ENCODE data around the gene LONP2.
A peak's percentile ranks its signal among the peaks of the same experiment; 100 is the strongest.

The LONP2 gene

GRCh38 chr16:48244080-48244862, at the start of gene LONP2:
Gene LONP2, plus strand, starts transcription at chr16:48244300. Its CDS starts 89 bp downstream, at chr16:48244389.
- DNase-seq (ENCODE audit: low spot score): peak; percentile 90

GRCh38 chr16:48194828-48195556, 49.1 kb upstream of the LONP2 start:
- DNase-seq (ENCODE audit: low spot score): peak; percentile 15

GRCh38 chr16:48197294-48197693, 46.8 kb upstream of the LONP2 start:
- no peak for DNase-seq (ENCODE audit: low spot score)

- no peak for DNase-seq (ENCODE audit: low spot score)
These were observed 42.4 kb upstream of the LONP2 start for GRCh38 chr16:48201515-48202201.

GRCh38 chr16:48203974-48204824, 39.9 kb upstream of the LONP2 start:
- DNase-seq (ENCODE audit: low spot score): no peak

- DNase-seq (ENCODE audit: low spot score): no peak
These were observed 39.3 kb upstream of the LONP2 start for GRCh38 chr16:48204825-48205151.

GRCh38 chr16:48206594-48207242, 37.4 kb upstream of the LONP2 start:
- peak; percentile 29 for DNase-seq (ENCODE audit: low spot score)

GRCh38 chr16:48210747-48211146, 33.4 kb upstream of the LONP2 start:
- no peak for DNase-seq (ENCODE audit: low spot score)

- no peak for DNase-seq (ENCODE audit: low spot score)
These were observed 32.1 kb upstream of the LONP2 start for GRCh38 chr16:48212033-48212432.

GRCh38 chr16:48215738-48216137, 28.4 kb upstream of the LONP2 start:
- DNase-seq (ENCODE audit: low spot score): no peak

- DNase-seq (ENCODE audit: low spot score): no peak
These were observed 26.4 kb upstream of the LONP2 start for GRCh38 chr16:48217708-48218107.

- DNase-seq (ENCODE audit: low spot score): no peak
These were observed 25.6 kb upstream of the LONP2 start for GRCh38 chr16:48218473-48218872.

GRCh38 chr16:48220891-48221290, 23.2 kb upstream of the LONP2 start:
- DNase-seq (ENCODE audit: low spot score): no peak

- DNase-seq (ENCODE audit: low spot score): no peak
These were observed 20.6 kb upstream of the LONP2 start for GRCh38 chr16:48223490-48223889.

- DNase-seq (ENCODE audit: low spot score): no peak
These were observed 18.6 kb upstream of the LONP2 start for GRCh38 chr16:48225456-48225855.

GRCh38 chr16:48231727-48232492, 12.2 kb upstream of the LONP2 start:
- DNase-seq (ENCODE audit: low spot score): peak; percentile 59

- no peak for DNase-seq (ENCODE audit: low spot score)
These were observed 11.5 kb upstream of the LONP2 start for GRCh38 chr16:48232493-48233040.

- DNase-seq (ENCODE audit: low spot score): no peak
These were observed 9.5 kb upstream of the LONP2 start for GRCh38 chr16:48234630-48235029.

GRCh38 chr16:48235058-48235555, 9.0 kb upstream of the LONP2 start:
- no peak for DNase-seq (ENCODE audit: low spot score)

- DNase-seq (ENCODE audit: low spot score): no peak
These were observed 8.5 kb upstream of the LONP2 start for GRCh38 chr16:48235556-48236136.

Data from AG08396 (cell line).